GM18870 (cell line): ENCODE results near the gene SUPT5H.

Source experiments
- ATAC-seq: cut with Tn5 transposase; IDR thresholded peaks from one replicate; pipeline ENCODE4 v1.9.1; 2021; ENCODE audit warnings: moderate library complexity; ENCODE audit not compliant: unreplicated experiment

SUPT5H gene

DNA sequence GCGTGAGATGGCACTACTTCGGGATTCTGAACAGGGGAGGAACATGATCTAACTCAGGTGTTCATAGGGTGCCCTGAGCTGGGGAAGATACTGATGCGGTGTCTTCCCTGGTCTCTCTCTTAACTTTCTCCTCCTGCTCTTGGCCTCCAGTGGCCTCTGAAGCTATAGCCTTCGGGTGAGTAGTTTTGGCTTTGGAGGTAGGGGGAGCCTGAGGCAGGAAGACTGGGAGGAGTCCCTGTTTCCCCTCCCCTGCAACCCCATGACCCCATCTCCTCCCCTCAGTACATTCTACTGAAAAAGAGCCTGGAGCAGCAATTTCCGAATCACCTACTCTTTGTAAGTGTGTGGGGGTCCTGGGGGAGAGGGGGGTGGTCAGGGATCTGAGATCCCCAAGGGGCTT, 73.1 kb downstream of the SUPT5H start:
- ATAC-seq: no peak

DNA sequence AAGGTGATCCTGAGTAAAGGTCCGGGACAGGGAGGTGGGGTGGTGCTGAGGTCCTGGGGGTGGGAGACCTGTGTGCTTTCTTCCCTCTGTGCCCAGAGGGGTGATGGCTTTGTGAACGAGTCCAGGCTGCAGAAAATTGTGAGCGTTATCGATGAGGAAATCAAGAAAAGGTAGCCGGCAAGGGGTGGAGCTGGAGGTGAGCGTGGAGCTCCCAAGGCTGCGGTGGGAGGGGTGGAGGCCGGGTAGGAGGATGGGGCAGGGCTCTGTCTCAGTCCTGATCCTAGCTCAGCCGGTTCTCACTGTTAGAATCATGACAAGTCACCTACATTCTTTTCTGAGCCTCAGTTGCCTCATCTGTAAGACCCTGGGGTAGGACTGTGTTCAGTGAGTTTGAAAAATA, 73.6 kb downstream of the SUPT5H start:
- no peak for ATAC-seq

DNA sequence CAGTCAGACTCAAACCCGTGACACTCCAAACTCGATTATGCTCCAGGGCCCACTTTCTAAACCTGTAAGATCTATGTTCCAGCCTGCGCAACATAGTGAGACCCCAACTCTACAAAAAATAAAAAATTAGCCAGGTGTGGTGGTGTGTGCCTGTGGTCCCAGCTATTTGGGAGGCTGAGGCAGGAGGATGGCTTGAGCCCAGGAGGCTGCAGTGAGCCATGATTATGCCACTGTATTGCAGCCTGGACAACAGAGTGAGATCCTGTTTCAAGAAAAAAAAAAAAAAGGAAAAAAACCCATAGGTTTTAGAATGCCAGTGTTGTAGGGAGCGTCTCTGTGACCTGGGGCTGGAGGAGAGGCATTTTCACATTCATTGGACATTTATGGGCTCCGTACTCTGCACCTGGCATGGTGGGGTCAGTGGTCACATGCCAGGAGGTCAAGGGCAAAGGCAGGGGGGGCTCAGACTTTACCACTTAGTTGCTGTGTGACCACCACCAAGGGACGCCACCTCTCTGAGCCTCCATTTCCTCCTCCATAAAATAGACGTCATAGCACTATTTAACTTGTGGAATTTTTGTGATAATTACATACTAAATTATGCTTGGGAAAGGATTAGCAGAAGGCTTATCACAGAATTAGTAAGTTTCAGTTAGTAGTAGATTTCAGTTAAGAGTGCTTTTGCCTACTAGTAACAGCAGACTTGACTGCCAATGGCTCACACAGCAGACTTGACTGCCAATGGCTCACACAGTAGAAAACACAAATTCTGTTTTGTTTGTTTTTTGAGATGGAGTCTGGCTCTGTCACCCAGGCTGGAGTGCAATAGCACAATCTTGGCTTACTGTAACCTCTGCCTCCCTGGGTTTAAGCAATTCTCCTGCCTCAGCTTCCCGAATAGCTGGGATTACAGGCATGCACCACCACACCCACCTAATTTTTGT, 75.4 kb downstream of the SUPT5H start:
- ATAC-seq: no peak

DNA sequence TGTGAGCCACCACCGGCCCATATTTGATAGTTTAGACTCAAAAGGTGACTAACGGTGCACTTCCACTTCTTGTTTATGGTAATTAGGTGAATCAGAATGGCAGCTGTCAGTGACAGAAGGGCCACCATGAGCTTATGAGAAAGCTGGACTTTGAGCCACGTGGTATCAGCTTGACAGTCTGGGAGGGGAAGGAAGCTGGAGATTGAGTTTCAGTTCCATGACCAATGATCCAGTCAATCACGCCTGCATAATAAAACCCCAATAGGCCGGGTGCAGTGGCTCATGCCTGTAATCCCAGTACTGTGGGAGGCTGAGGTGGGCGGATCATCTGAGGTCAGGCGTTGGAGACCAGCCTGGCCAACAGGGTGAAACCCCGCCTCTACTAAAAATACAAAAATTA, 79.1 kb downstream of the SUPT5H start:
- ATAC-seq: no peak

DNA sequence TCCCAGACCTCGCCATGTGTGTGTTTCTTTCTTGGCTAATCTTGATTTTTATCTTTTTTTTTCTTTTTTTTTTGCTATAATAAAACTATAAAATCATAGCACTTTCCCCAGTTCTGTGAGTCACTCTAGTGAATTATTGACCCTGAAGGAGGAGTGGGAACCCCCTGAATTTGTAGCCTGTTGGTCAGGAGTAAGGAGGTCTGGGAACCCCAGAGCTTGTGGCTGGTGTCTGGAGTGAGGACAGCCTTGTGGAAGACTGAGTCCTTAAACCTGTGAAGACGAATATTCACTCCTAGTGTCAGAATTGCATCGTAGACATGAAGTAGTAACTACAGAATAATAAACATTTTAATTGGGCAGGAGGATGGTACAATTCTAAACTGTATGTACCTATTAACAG, 79.8 kb downstream of the SUPT5H start:
- no peak for ATAC-seq
